ENCODE data around the gene ECT2L. TPM values are rescaled to one million over a fixed set of nuclear protein-coding genes. Genes with fewer than 3 reads are reported as not detected.

The ECT2L gene
- total RNA-seq, 1 experiment from 2014 or later, result not detected

DNA sequence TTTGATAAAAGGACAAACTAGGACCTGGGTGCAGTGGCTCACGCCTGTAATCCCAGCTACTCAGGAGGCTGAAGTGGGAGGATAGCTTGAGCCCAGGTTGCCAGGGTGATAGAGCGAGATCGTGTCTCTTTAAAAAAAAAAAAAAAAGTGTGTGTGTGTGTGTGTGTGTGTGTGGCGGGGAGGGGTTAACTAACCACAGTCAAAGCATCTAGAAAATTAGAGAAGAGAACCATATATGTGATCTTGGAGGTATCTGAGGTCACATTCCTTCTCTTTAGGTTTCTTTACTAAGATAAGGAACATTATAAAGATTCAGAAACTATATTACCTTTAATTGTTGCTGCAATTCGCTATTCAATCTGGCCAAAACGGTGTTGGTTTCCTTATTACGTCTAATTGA lies 111.3 kb downstream of the ECT2L start:
- H3K4me1 ChIP-seq (ENCODE audit: insufficient read depth, low read length, poor library complexity, severe bottlenecking), result no peaks in the 10 kb centered on the region
- H3K27ac ChIP-seq (ENCODE audit: low read depth, low read length, poor library complexity, severe bottlenecking), result no peak overlapping the region
- intact Hi-C loops (cut with micrococcal nuclease; ENCODE audit: unreplicated experiment), result no loop called here
- H3K4me3 ChIP-seq (ENCODE audit: low read depth, low read length, poor library complexity, severe bottlenecking), result no peak overlapping the region
- CTCF ChIA-PET, result no interaction called here
- no TSS peak for BruUV-seq (replicated peaks)
- no peaks in the 10 kb centered on the region for H3K27me3 ChIP-seq (replicated peaks; ENCODE audit: insufficient read depth, low read depth, low read length, poor library complexity)
- H3K9me3 ChIP-seq (ENCODE audit: low read depth, low read length, poor library complexity, severe bottlenecking), result no peaks in the 10 kb centered on the region
- H3K36me3 ChIP-seq (ENCODE audit: insufficient read depth, low read length, poor library complexity, severe bottlenecking), result peaks cover 47% of the 10 kb centered on the region
- POLR2A ChIA-PET (ENCODE audit: low non-redundant PET), result no interaction called here
- no peak for DNase-seq (ENCODE audit: low spot score)
- TF ChIP-seq EZH2 (IDR thresholded peaks at IDR 0.05; ENCODE audit: borderline replicate concordance, low read depth, low read length, poor library complexity, severe bottlenecking), result no peak
- TF ChIP-seq, protein P1, sequence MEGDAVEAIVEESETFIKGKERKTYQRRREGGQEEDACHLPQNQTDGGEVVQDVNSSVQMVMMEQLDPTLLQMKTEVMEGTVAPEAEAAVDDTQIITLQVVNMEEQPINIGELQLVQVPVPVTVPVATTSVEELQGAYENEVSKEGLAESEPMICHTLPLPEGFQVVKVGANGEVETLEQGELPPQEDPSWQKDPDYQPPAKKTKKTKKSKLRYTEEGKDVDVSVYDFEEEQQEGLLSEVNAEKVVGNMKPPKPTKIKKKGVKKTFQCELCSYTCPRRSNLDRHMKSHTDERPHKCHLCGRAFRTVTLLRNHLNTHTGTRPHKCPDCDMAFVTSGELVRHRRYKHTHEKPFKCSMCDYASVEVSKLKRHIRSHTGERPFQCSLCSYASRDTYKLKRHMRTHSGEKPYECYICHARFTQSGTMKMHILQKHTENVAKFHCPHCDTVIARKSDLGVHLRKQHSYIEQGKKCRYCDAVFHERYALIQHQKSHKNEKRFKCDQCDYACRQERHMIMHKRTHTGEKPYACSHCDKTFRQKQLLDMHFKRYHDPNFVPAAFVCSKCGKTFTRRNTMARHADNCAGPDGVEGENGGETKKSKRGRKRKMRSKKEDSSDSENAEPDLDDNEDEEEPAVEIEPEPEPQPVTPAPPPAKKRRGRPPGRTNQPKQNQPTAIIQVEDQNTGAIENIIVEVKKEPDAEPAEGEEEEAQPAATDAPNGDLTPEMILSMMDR (conservative IDR thresholded peaks at IDR 0.05; ENCODE audit: low read depth, low read length), result no peak

DNA sequence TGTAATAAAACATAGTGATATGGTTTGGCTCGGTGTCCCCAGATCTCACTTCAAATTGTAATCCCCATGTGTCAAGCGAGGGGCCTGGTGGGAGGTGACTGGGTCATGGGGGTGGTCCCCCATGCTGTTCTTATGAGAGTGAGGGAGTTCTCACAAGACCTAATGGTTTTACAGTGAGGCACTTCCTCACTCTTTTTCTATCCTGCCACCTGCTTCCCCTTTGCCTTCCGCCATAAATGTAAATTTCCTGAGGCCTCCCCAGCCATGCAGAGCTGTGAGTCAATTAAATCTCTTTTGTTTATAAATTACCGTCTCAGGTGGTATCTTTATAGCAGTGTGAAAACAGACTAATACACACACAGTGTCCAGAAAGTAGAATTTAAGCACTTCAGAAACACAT lies 113.6 kb downstream of the ECT2L start:
- no peak overlapping the region for H3K27ac ChIP-seq (ENCODE audit: low read depth, low read length, poor library complexity, severe bottlenecking)
- ChIA-PET CTCF (no interaction called here), POLR2A (ENCODE audit: low non-redundant PET) (no interaction called here)
- TF ChIP-seq, protein P1 (conservative IDR thresholded peaks at IDR 0.05; ENCODE audit: low read depth, low read length), result no peak
- no peak for TF ChIP-seq EZH2 (IDR thresholded peaks at IDR 0.05; ENCODE audit: borderline replicate concordance, low read depth, low read length, poor library complexity, severe bottlenecking)
- intact Hi-C loops (cut with micrococcal nuclease; ENCODE audit: unreplicated experiment), result no loop called here
- DNase-seq (ENCODE audit: low spot score), result no peak
- no peaks in the 10 kb centered on the region for H3K4me1 ChIP-seq (ENCODE audit: insufficient read depth, low read length, poor library complexity, severe bottlenecking)
- H3K9me3 ChIP-seq (ENCODE audit: low read depth, low read length, poor library complexity, severe bottlenecking), result no peaks in the 10 kb centered on the region
- BruUV-seq (replicated peaks), result no TSS peak
- peaks cover 43% of the 10 kb centered on the region for H3K36me3 ChIP-seq (ENCODE audit: insufficient read depth, low read length, poor library complexity, severe bottlenecking)
- H3K4me3 ChIP-seq (ENCODE audit: low read depth, low read length, poor library complexity, severe bottlenecking), result no peak overlapping the region
- H3K27me3 ChIP-seq (replicated peaks; ENCODE audit: insufficient read depth, low read depth, low read length, poor library complexity), result no peaks in the 10 kb centered on the region

DNA sequence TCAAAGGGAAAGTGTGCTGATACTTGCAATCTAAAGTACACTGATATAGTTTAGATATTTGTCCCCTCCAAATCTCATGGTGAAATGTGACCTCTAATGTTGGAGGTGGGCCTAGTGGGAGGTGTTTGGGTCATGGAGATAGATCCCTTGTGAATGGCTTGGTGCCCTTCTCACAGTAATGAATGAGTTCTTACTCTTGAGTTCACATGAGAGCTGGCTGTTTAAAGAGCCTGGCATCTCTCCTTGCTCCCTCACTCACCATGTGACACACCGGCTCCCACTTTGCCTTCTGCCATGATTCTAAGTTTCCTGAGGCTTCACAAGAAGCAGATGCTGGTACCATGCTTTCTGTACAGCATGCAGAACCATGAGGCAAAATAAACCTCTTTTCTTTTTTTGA lies 114.1 kb downstream of the ECT2L start:
- intact Hi-C loops (cut with micrococcal nuclease; ENCODE audit: unreplicated experiment), result no loop called here

More for the DNA sequence above, 114.1 kb downstream of the ECT2L start:
- Histone ChIP-seq H3K9me3 (ENCODE audit: low read depth, low read length, poor library complexity, severe bottlenecking) (no peaks in the 10 kb centered on the region), H3K4me1 (ENCODE audit: insufficient read depth, low read length, poor library complexity, severe bottlenecking) (no peaks in the 10 kb centered on the region), H3K36me3 (ENCODE audit: insufficient read depth, low read length, poor library complexity, severe bottlenecking) (peaks cover 46% of the 10 kb centered on the region), H3K4me3 (ENCODE audit: low read depth, low read length, poor library complexity, severe bottlenecking) (no peak overlapping the region), H3K27me3 (replicated peaks; ENCODE audit: insufficient read depth, low read depth, low read length, poor library complexity) (no peaks in the 10 kb centered on the region), H3K27ac (ENCODE audit: low read depth, low read length, poor library complexity, severe bottlenecking) (no peak overlapping the region)
- no TSS peak for BruUV-seq (replicated peaks)
- TF ChIP-seq, protein P1 (conservative IDR thresholded peaks at IDR 0.05; ENCODE audit: low read depth, low read length), result no peak
- TF ChIP-seq EZH2 (IDR thresholded peaks at IDR 0.05; ENCODE audit: borderline replicate concordance, low read depth, low read length, poor library complexity, severe bottlenecking), result no peak
- DNase-seq (ENCODE audit: low spot score), result no peak
- POLR2A ChIA-PET (ENCODE audit: low non-redundant PET), result no interaction called here
- CTCF ChIA-PET, result no interaction called here
